IMR-90 (cell line): Measurements from ENCODE around the gene NAPB. TPM values are rescaled to one million over a fixed set of nuclear protein-coding genes. Genes with fewer than 3 reads are reported as not detected.

ENCODE experiments used
- ATAC-seq: fragments of 200-7000 bp; cut with Tn5 transposase; 2 replicates; pipeline ENCODE4 v1.9.1; 2020; ENCODE audit warnings: low read depth, mild to moderate bottlenecking, moderate library complexity
- BruUV-seq: library from RNA; stranded (reverse); fragments of 400-500 nt; replicated peaks from 2 replicates; lab custom pipeline; 2021; lab: Mats Ljungman, UMichigan
- CTCF ChIA-PET: fragments of 300-600 bp; formaldehyde crosslinking; extraction: SDS; loops from one replicate; lab custom pipeline; 2021; ENCODE audit warnings: antibody characterized with exemption; lab: Yijun Ruan, JAX
- POLR2A ChIA-PET: fragments of 300-600 bp; sonication (Branson Sonifier 250); formaldehyde crosslinking; loops from one replicate; lab custom pipeline; 2022; ENCODE audit warnings: antibody characterized with exemption; ENCODE audit not compliant: unreplicated experiment; lab: Charles Lee
- DNase-seq: peaks from one replicate; pipeline ENCODE4 v3.0.0; 2013
- H2AFZ ChIP-seq: replicated peaks from 2 replicates; pipeline ENCODE3; 2013; ENCODE audit warnings: low read length, mild to moderate bottlenecking; ENCODE audit not compliant: poor library complexity
- H2AK5ac ChIP-seq: 2 replicates; pipeline ENCODE4 v1.6.1; 2013; ENCODE audit warnings: low read depth, low read length, inconsistent platforms
- H2AK9ac ChIP-seq: replicated peaks from 2 replicates; pipeline ENCODE3; 2013; ENCODE audit warnings: mild to moderate bottlenecking, low read depth, low read length, moderate library complexity; ENCODE audit not compliant: poor library complexity
- H2BK120ac ChIP-seq: 2 replicates; pipeline ENCODE4 v1.6.1; 2013; ENCODE audit warnings: low read depth, low read length, inconsistent platforms
- H2BK15ac ChIP-seq: 3 replicates; pipeline ENCODE4 v1.6.1; 2013; ENCODE audit warnings: low read depth, low read length, inconsistent platforms
- H2BK20ac ChIP-seq: 2 replicates; pipeline ENCODE4 v1.6.1; 2013; ENCODE audit warnings: low read depth, mild to moderate bottlenecking, inconsistent platforms, low read length, moderate library complexity
- H2BK5ac ChIP-seq: 2 replicates; pipeline ENCODE4 v1.6.1; 2013; ENCODE audit warnings: mild to moderate bottlenecking, low read depth, low read length, inconsistent platforms; ENCODE audit not compliant: poor library complexity, severe bottlenecking
- H3K14ac ChIP-seq: replicated peaks from 2 replicates; pipeline ENCODE4 v1.6.1; 2013; ENCODE audit warnings: low read depth, low read length, inconsistent platforms
- H3K18ac ChIP-seq: 2 replicates; pipeline ENCODE4 v1.6.1; 2013; ENCODE audit warnings: low read depth, low read length, control low read depth
- H3K23ac ChIP-seq: 2 replicates; pipeline ENCODE4 v1.6.1; 2013; ENCODE audit warnings: low read depth, low read length, inconsistent platforms
- H3K27ac ChIP-seq: 2 replicates; pipeline ENCODE4 v1.5.1; 2013; ENCODE audit warnings: mild to moderate bottlenecking, control low read depth, low read length; ENCODE audit not compliant: insufficient read depth
- H3K27me3 ChIP-seq: 2 replicates; pipeline ENCODE4 v1.6.1; 2013; ENCODE audit warnings: low read length; ENCODE audit not compliant: control insufficient read depth, insufficient read depth
- H3K36me3 ChIP-seq: 2 replicates; pipeline ENCODE4 v1.6.1; 2013; ENCODE audit warnings: low read length, mixed read lengths; ENCODE audit not compliant: control insufficient read depth, insufficient read depth
- H3K4ac ChIP-seq: 2 replicates; pipeline ENCODE4 v1.6.1; 2013; ENCODE audit warnings: low read depth, low read length, inconsistent platforms
- H3K4me1 ChIP-seq: 2 replicates; pipeline ENCODE4 v1.6.1; 2013; ENCODE audit warnings: low read length, mixed read lengths; ENCODE audit not compliant: control insufficient read depth, insufficient read depth
- H3K4me2 ChIP-seq: 2 replicates; pipeline ENCODE4 v1.6.1; 2013; ENCODE audit warnings: low read depth, mild to moderate bottlenecking, control low read depth, low read length, moderate library complexity
- H3K4me3 ChIP-seq: 2 replicates; pipeline ENCODE4 v1.5.1; 2013; ENCODE audit warnings: low read depth, mild to moderate bottlenecking, control low read depth, low read length, moderate library complexity; ENCODE audit not compliant: insufficient read depth
- H3K56ac ChIP-seq: 2 replicates; pipeline ENCODE4 v1.6.1; 2013; ENCODE audit warnings: low read length, inconsistent platforms; ENCODE audit not compliant: insufficient read depth; ENCODE audit errors: extremely low read depth
- H3K79me1 ChIP-seq, 2 experiments: 2 replicates each; pipeline ENCODE4 v1.6.1; 2013; ENCODE audit warnings: low read length in 2 of 2, inconsistent platforms in 1 of 2, low read depth in 1 of 2
- H3K9ac ChIP-seq: 2 replicates; pipeline ENCODE4 v1.6.1; 2013; ENCODE audit warnings: low read depth, low read length, control low read depth
- H3K9me1 ChIP-seq: 2 replicates; pipeline ENCODE4 v1.6.1; 2013; ENCODE audit warnings: low read length, inconsistent platforms; ENCODE audit not compliant: insufficient read depth
- H3K9me3 ChIP-seq: 2 replicates; pipeline ENCODE4 v1.6.1; 2013; ENCODE audit warnings: low read length; ENCODE audit not compliant: control insufficient read depth, insufficient read depth
- H4K20me1 ChIP-seq: 2 replicates; pipeline ENCODE4 v1.6.1; 2013; ENCODE audit warnings: low read length, inconsistent platforms; ENCODE audit not compliant: insufficient read depth
- H4K5ac ChIP-seq: 2 replicates; pipeline ENCODE4 v1.6.1; 2013; ENCODE audit warnings: mild to moderate bottlenecking, low read depth, low read length, control low read depth
- H4K8ac ChIP-seq, 2 experiments: 2 replicates each; pipeline ENCODE4 v1.6.1; 2013; ENCODE audit warnings: low read depth in 2 of 2, low read length in 2 of 2, control low read depth in 1 of 2, inconsistent platforms in 1 of 2
- H4K91ac ChIP-seq: 2 replicates; pipeline ENCODE4 v1.6.1; 2013; ENCODE audit warnings: low read depth, low read length, inconsistent platforms; ENCODE audit not compliant: insufficient read depth
- BHLHE40 ChIP-seq: fragments of 150-350 bp; IDR thresholded peaks from 2 replicates; pipeline ENCODE4 v1.6.1; 2016; ENCODE audit warnings: mild to moderate bottlenecking, low read depth, low read length
- CEBPB ChIP-seq: IDR thresholded peaks from 2 replicates; pipeline ENCODE4 v1.6.1; 2012; ENCODE audit warnings: low read depth, low read length, improper control_type of control experiment
- CHD1 ChIP-seq: IDR thresholded peaks from 2 replicates; pipeline ENCODE4 v1.6.1; 2012; ENCODE audit warnings: low read depth, low read length, improper control_type of control experiment
- FOS ChIP-seq: fragments of 150-350 bp; IDR thresholded peaks from 2 replicates; pipeline ENCODE4 v1.6.1; 2016; ENCODE audit warnings: low read depth, low read length
- MAZ ChIP-seq: IDR thresholded peaks from 2 replicates; pipeline ENCODE4 v1.6.1; 2012; ENCODE audit warnings: low read depth, mild to moderate bottlenecking, low read length, improper control_type of control experiment, moderate library complexity, borderline replicate concordance
- NFE2L2 ChIP-seq: fragments of 150-350 bp; IDR thresholded peaks from 2 replicates; pipeline ENCODE4 v1.6.1; 2016; ENCODE audit warnings: low read depth, mild to moderate bottlenecking, low read length
- POLR2A ChIP-seq: IDR thresholded peaks from 2 replicates; pipeline ENCODE4 v1.6.1; 2012; ENCODE audit warnings: mild to moderate bottlenecking, low read depth, low read length
- RAD21 ChIP-seq: IDR thresholded peaks from 2 replicates; pipeline ENCODE4 v1.6.1; 2012; ENCODE audit warnings: low read length, improper control_type of control experiment
- RCOR1 ChIP-seq: IDR thresholded peaks from 2 replicates; pipeline ENCODE4 v1.6.1; 2012; ENCODE audit warnings: mild to moderate bottlenecking, low read length, improper control_type of control experiment; ENCODE audit not compliant: insufficient replicate concordance
- SMC3 ChIP-seq: fragments of 150-350 bp; IDR thresholded peaks from 2 replicates; pipeline ENCODE4 v1.6.1; 2016; ENCODE audit warnings: low read depth, mild to moderate bottlenecking, antibody characterized with exemption, low read length, moderate library complexity
- WGBS, 2 experiments: methylation state at CpG; one replicate each; pipeline versions ENCODE4 v1.1.5 to v1.1.7; 2013; ENCODE audit warnings: missing lambda C conversion rate in 2 of 2; ENCODE audit not compliant: insufficient read length in 1 of 2; ENCODE audit errors: extremely low coverage in 2 of 2; 5-methylcytosine and 5-hydroxymethylcytosine counted together
- dilution Hi-C: fragments of 300-500 bp; cut with HindIII; formaldehyde crosslinking; loops from one replicate; pipeline ENCODE4 v1.14.3; 2018; ENCODE audit warnings: low sequenced_read_pairs; ENCODE audit not compliant: unreplicated experiment
- in situ Hi-C: fragments of 300-500 bp; cut with MboI; formaldehyde crosslinking; loops from 3 replicates; pipeline ENCODE4 v1.14.3; 2019; ENCODE audit warnings: low sequenced_read_pairs, inconsistent platforms, mixed read lengths
- intact Hi-C: fragments of 100-400 bp; cut with micrococcal nuclease; formaldehyde crosslinking; loops from 2 replicates; pipeline ENCODE4 v1.10.0; 2022
- polyA plus RNA-seq, 3 experiments: library from polyadenylated mRNA; depleted of rRNA; stranded (reverse); fragments of >200 nt; gene quantifications; 2 replicates each; pipeline ENCODE4 v1.2.3, GENCODE V29; 2012; ENCODE audit warnings: low replicate concordance in 1 of 3
- total RNA-seq: library from RNA; depleted of rRNA; stranded (reverse); fragments of >200 nt; gene quantifications from 2 replicates; pipeline ENCODE4 v1.2.3, GENCODE V29; 2012
- TF ChIP-seq, protein P1 (sequence below): conservative IDR thresholded peaks from 2 replicates; pipeline ENCODE4 v1.5.1; 2012; ENCODE audit warnings: mild to moderate bottlenecking, low read depth, low read length, improper control_type of control experiment
- TF ChIP-seq, protein P2 (sequence below): fragments of 150-350 bp; IDR thresholded peaks from 2 replicates; pipeline ENCODE4 v1.6.1; 2016; ENCODE audit warnings: low read depth, mild to moderate bottlenecking, low read length, moderate library complexity, borderline replicate concordance
- TF ChIP-seq, protein P3 (sequence below): fragments of 150-350 bp; IDR thresholded peaks from 2 replicates; pipeline ENCODE4 v1.6.1; 2017; ENCODE audit warnings: mild to moderate bottlenecking, antibody characterized with exemption, low read length, low read depth

NAPB gene
- total and polyA plus RNA-seq, 2 of the 4 experiments (the other 2 are of a cell fraction) = 4.4 to 5.2 TPM

DNA sequence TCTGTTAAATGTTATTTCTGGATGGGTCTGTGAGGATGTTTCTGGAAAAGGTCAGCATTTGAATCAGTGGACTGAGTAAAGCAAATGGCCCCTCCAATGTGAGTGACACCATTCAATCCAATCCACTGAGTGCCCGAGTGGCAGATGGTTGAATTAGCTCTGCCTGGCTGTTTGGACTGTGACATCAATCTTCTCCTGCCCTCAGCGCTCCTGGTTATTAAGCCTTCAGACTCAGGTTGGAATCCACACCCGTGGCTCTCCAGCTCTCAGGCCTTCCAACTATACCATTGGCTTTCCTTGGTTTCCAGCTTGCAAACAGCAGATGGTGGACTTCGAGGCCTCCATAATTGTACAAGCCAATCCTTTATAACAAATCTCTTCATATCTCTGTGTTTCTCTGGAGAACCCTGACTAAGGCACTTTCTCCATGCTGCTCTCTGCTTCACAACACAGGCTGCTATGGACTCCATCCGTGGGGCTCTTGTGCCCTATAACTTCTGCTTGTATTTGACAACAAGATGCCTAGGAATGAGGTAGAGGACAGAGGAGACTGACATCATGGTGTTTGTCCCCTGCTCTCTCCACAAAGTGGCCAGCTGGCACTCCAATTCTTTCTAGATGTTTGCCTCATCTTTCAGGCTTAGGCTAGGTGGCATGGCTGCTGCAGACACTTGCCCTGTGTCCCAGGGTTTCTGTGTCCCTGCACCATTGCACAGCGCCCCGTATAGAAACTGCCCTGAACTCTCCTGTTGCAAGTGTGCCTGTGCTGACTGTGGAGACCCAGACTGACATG is 13.4 kb upstream of the NAPB start:
- H3K9me3 ChIP-seq = no peaks in the 10 kb centered on the region
- H2AK5ac ChIP-seq = no peak overlapping the region
- no peak overlapping the region for H2BK5ac ChIP-seq
- in situ Hi-C loops = no loop called here
- no peaks in the 10 kb centered on the region for H4K20me1 ChIP-seq
- no peak overlapping the region for H2BK15ac ChIP-seq
- no peak overlapping the region for H2BK20ac ChIP-seq
- H4K5ac ChIP-seq = no peak overlapping the region
- no peak for ATAC-seq
- H3K4ac ChIP-seq = no peak overlapping the region
- H3K4me3 ChIP-seq = no peak overlapping the region
- no peak for DNase-seq
- intact Hi-C loops = no loop called here
- no TSS peak for BruUV-seq
- no peak overlapping the region for H3K18ac ChIP-seq
- WGBS, 2 experiments = 63% methylated on average over 3 of the region's 7 CpGs; no CpG with 5 or more reads in 1 of the 2 experiments
- no peak overlapping the region for H3K56ac ChIP-seq
- dilution Hi-C loops = no loop called here
- TF ChIP-seq CEBPB = no peak
- no peak for TF ChIP-seq CHD1
- TF ChIP-seq, protein P1, sequence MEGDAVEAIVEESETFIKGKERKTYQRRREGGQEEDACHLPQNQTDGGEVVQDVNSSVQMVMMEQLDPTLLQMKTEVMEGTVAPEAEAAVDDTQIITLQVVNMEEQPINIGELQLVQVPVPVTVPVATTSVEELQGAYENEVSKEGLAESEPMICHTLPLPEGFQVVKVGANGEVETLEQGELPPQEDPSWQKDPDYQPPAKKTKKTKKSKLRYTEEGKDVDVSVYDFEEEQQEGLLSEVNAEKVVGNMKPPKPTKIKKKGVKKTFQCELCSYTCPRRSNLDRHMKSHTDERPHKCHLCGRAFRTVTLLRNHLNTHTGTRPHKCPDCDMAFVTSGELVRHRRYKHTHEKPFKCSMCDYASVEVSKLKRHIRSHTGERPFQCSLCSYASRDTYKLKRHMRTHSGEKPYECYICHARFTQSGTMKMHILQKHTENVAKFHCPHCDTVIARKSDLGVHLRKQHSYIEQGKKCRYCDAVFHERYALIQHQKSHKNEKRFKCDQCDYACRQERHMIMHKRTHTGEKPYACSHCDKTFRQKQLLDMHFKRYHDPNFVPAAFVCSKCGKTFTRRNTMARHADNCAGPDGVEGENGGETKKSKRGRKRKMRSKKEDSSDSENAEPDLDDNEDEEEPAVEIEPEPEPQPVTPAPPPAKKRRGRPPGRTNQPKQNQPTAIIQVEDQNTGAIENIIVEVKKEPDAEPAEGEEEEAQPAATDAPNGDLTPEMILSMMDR = no peak
- no peak for TF ChIP-seq POLR2A
- TF ChIP-seq, protein P2, sequence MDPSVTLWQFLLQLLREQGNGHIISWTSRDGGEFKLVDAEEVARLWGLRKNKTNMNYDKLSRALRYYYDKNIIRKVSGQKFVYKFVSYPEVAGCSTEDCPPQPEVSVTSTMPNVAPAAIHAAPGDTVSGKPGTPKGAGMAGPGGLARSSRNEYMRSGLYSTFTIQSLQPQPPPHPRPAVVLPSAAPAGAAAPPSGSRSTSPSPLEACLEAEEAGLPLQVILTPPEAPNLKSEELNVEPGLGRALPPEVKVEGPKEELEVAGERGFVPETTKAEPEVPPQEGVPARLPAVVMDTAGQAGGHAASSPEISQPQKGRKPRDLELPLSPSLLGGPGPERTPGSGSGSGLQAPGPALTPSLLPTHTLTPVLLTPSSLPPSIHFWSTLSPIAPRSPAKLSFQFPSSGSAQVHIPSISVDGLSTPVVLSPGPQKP = no peak
- TF ChIP-seq NFE2L2 = no peak
- TF ChIP-seq RAD21 = no peak
- TF ChIP-seq BHLHE40 = no peak
- no peak for TF ChIP-seq SMC3
- TF ChIP-seq FOS = no peak
- TF ChIP-seq, protein P3, sequence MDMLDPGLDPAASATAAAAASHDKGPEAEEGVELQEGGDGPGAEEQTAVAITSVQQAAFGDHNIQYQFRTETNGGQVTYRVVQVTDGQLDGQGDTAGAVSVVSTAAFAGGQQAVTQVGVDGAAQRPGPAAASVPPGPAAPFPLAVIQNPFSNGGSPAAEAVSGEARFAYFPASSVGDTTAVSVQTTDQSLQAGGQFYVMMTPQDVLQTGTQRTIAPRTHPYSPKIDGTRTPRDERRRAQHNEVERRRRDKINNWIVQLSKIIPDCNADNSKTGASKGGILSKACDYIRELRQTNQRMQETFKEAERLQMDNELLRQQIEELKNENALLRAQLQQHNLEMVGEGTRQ = no peak
- no peak for TF ChIP-seq MAZ
- no peak for TF ChIP-seq RCOR1
- POLR2A ChIA-PET = no interaction called here
- no peak overlapping the region for H2AFZ ChIP-seq
- no peak overlapping the region for H3K14ac ChIP-seq
- no peak overlapping the region for H4K8ac ChIP-seq
- peaks cover 10% of the 10 kb centered on the region for H3K27me3 ChIP-seq
- H2AK9ac ChIP-seq = no peak overlapping the region
- H4K91ac ChIP-seq = no peak overlapping the region
- H3K36me3 ChIP-seq = no peaks in the 10 kb centered on the region
- H3K9me1 ChIP-seq = no peaks in the 10 kb centered on the region
- H2BK120ac ChIP-seq = no peak overlapping the region
- no peak overlapping the region for H3K27ac ChIP-seq
- H3K4me2 ChIP-seq = no peak overlapping the region
- H3K9ac ChIP-seq = no peak overlapping the region
- no peaks in the 10 kb centered on the region for H3K4me1 ChIP-seq
- H3K23ac ChIP-seq = no peak overlapping the region
- CTCF ChIA-PET = no interaction called here
- H3K79me1 ChIP-seq = no peaks in the 10 kb centered on the region
